Fibroblast of pulmonary artery (primary cell): ENCODE results near the gene PIK3CB.

Experiments
- DNase-seq: peaks from one replicate; pipeline ENCODE4 v3.0.0-alpha.2; 2010; ENCODE audit warnings: low read depth
- H3K4me3 ChIP-seq: replicated peaks from 2 replicates; pipeline ENCODE4 v1.5.1; 2011; ENCODE audit warnings: low read depth, mild to moderate bottlenecking, control low read depth, low read length, moderate library complexity
- TF ChIP-seq, protein P1 (sequence below): IDR thresholded peaks from 2 replicates; pipeline ENCODE4 v1.5.1; 2011; ENCODE audit warnings: mild to moderate bottlenecking, control low read depth, low read length, inconsistent platforms; ENCODE audit errors: missing control alignments

Gene PIK3CB

DNA sequence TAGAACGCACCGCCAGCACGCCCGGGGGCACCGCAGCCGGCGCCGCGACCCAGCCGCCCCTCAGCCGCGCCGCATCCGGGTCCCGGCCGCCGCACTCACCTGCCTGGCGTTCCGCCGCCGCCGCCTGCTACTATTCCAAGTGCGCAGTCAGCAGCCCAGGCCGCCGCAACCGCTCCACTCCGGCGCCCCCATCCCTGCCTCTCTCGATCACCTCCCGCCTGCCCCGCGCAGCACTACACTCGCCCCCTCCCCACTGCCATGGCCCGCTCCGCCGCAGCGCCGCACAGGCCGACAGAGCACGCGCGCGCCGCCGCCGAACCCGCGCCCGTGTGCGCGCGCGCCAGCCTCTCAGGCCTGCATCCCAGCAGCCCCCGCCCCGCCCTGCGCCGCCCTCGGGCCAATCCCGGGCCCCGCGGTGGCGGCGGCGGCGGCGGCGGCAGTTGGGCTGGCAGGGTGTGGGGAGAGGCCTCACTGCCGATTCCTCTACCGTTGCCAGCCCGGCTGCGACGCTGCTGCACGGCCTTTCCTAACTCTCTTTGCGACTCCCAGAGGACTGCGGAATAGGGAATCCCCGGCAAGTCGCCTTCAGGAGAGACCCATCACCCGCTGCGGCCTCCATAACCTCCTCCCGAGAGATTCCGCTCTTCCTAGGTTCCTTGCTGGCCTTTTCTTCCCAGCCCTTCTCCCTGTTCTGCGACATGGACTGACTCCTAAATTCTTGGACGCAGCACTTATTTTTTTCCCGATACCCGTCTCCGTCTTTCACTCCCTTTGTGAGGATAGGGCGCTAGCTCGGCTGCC, at the start of gene PIK3CB:
PIK3CB (minus strand) TSS at position 333 of the 801 bp plus-strand sequence. CDS start 75,585 bp downstream, outside the sequence.
- TF ChIP-seq, protein P1, sequence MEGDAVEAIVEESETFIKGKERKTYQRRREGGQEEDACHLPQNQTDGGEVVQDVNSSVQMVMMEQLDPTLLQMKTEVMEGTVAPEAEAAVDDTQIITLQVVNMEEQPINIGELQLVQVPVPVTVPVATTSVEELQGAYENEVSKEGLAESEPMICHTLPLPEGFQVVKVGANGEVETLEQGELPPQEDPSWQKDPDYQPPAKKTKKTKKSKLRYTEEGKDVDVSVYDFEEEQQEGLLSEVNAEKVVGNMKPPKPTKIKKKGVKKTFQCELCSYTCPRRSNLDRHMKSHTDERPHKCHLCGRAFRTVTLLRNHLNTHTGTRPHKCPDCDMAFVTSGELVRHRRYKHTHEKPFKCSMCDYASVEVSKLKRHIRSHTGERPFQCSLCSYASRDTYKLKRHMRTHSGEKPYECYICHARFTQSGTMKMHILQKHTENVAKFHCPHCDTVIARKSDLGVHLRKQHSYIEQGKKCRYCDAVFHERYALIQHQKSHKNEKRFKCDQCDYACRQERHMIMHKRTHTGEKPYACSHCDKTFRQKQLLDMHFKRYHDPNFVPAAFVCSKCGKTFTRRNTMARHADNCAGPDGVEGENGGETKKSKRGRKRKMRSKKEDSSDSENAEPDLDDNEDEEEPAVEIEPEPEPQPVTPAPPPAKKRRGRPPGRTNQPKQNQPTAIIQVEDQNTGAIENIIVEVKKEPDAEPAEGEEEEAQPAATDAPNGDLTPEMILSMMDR: no peak
- DNase-seq: peak; percentile 77
- peak within 1 kb of the TSS; percentile 73 for H3K4me3 ChIP-seq

DNA sequence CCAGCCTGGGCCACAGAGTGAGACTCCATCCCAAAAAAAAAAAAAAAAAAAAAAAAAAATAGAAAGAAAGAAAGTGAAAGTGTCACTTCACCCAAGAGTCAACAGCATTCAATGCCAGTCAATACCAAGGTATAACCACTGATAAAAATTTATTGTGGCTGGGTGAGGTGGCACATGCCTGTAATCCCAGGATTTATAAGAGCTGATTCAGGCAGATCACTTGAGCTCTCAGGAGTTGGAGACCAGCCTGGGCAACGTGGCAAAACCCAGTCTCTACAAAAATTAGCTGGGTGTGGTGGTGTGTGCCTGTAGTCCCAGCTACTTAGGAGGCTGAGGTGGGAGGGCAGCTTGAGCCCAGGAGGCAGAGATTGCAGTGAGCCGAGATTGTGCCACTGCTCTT, 46.5 kb upstream of the PIK3CB start:
- H3K4me3 ChIP-seq: no peak overlapping the region
- TF ChIP-seq, protein P1: no peak
- no peak for DNase-seq

DNA sequence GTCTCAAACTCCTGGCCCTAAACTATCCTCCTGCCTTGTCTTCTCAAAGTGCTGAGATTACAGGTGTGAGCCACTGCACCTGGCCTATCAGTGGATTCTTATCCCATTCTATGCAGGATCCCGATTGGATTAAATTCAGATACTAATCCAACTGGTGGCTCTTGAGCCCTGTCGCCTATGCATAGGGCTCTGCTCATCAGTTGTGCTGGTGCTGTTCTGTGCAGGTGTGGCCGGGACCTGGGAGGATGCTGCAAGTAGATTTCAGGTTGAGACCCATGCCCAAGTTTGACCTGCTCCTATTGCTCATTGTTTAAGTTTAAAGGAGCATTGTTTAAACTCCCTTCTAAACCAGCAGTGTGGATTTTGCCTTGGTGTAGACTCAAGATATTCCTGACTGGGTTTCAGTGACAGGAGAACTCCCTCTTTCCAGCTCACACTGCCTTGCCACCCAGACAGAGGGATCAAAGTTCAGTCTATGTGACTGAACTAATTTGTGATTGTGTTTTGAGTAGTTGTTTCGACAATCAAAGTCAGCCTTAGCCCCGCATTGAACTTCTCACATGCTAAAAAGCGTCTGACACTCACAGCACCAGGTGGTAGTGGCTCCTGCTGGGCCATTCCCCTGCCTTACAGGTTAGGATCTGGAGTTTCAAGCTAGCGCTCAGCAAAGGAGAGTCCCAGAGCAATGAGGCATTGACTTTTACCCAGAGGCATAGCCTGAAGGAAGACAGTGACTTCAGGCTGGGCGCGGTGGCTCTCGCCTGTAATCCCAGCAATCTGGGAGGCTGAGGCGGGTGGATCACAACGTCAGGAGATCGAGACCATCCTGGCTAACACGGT, 45.0 kb upstream of the PIK3CB start:
- TF ChIP-seq, protein P1: no peak
- H3K4me3 ChIP-seq: no peak overlapping the region
- DNase-seq: no peak

DNA sequence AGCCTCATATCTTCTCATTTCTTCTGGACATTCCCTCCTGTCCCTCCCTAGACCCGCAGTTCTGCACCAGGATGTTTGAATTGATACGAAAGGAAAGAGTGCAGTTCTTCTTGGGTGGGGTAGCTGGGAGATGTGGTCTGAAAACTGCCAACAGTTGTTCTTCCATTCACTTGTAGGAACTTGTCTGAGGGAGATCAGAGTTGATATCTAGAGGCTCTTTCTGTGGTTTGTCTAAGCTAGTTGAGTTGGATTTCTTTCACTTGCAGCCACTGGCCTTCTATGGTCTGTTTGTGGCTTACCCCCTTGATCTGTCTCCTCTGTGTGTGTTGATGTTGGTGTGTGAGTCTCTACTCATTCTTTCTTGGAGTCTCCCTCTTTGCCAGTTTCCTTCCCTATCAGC, 42.5 kb upstream of the PIK3CB start:
- no peak overlapping the region for H3K4me3 ChIP-seq
- TF ChIP-seq, protein P1: no peak
- DNase-seq: no peak

DNA sequence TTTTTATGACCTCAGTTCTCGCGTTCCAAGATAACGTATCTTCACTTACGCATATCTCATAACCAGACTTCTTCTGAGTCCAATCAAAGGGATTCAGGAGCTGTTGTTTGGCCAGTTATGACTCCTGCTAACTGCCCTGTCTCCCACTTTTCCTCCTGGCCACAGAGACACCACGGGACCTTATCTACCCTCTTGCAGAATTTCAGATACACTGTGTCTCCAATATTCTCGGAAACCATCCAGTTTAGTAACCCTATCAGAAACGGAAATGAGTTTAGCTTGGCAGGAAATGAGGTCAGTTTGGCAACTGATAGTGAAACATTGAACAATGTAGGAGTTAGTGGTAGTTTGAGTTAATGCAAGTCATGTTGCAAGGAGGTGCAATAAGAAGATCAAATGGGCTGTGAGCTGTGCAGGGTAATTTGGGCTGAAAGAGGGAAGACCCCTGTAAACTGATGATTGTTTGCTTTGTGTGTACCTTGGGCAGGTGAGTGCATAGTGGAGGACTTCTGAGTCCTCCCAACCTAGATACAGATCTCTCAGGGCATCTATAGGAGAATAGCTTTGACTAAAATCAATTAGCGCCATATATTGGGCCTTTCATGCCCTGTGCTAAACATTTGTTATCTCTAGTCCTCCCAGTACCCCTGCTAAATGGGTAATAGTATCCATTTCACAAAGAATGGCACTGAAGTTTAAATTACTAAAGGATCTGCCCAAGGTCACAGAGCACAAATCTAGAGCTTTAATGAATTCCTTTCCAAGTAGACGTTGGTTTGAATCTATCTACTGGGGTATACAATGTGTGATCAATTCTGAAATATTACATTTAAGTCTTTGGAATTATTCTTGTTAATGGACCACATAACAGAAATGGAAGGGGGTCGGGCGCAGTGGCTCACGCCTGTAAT, 41.3 kb upstream of the PIK3CB start:
- no peak overlapping the region for H3K4me3 ChIP-seq
- DNase-seq: peak; percentile 91
- TF ChIP-seq, protein P1: no peak

DNA sequence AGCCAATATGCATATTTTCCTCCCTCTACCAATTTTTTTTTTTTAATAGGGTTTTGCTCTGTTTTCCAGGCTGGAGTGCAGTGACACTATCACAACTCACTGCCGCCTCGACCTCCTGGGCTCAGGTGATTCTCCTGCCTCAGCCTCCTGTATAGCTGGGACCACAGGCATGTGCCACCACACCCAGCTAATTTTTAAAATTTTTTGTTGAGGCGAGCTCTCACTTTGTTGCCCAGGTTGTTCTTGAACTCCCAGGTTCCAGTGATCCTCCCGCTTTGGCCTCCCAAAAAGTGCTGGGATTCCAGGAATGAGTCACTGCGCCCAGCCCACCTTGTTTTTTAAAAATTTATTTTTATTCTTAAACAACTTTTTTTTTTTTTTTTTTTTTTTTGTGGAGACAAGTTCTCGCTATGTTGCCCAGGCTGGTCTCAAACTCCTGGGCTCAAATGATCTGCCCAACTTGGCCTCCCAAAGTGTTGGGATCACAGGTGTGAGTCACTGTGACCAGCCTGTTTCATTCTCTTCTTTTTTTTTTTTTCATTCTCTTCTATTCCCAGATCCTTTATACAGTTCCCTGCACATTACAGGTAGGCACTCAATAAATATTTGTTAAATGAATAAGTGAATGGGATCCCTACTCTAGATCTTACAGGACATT, 40.5 kb upstream of the PIK3CB start:
- H3K4me3 ChIP-seq: no peak overlapping the region
- TF ChIP-seq, protein P1: no peak
- DNase-seq: no peak
